PC-3 (cell line): ENCODE measurements around the gene FUT8. TPM values are rescaled to one million over a fixed set of nuclear protein-coding genes. Genes with fewer than 3 reads are reported as not detected.
A peak's percentile ranks its signal among the peaks of the same experiment; 100 is the strongest.

ENCODE experiments used
- ATAC-seq: fragments of 200-7000 bp; cut with Tn5 transposase; 2 replicates; pipeline ENCODE4 v1.9.1; 2020; ENCODE audit warnings: mild to moderate bottlenecking, moderate library complexity
- BruUV-seq: library from RNA; stranded (reverse); fragments of 400-500 nt; replicated peaks from 2 replicates; lab custom pipeline; 2021; lab: Mats Ljungman, UMichigan
- CTCF ChIA-PET: fragments of 300-600 bp; sonication (Branson Sonifier 250); formaldehyde crosslinking; loops from one replicate; lab custom pipeline; 2022; ENCODE audit warnings: antibody characterized with exemption; lab: Charles Lee
- POLR2A ChIA-PET: fragments of 300-600 bp; sonication (Branson Sonifier 250); formaldehyde crosslinking; loops from one replicate; lab custom pipeline; 2022; ENCODE audit warnings: antibody characterized with exemption; ENCODE audit not compliant: unreplicated experiment; lab: Charles Lee
- DNase-seq: peaks from one replicate; pipeline ENCODE4 v3.0.0-alpha.2; 2015
- H2AFZ ChIP-seq: fragments of 300-600 bp; sonication (generic); 2 replicates; pipeline ENCODE4 v1.6.0; 2016; ENCODE audit warnings: antibody characterized with exemption, low read length
- H3F3A ChIP-seq: fragments of 300-600 bp; sonication (generic); one replicate; pipeline ENCODE4 v1.6.0; 2017; ENCODE audit warnings: antibody characterized with exemption, low read length, control low read depth, mild to moderate bottlenecking; ENCODE audit not compliant: unreplicated experiment
- H3K27ac ChIP-seq: fragments of 300-600 bp; sonication (generic); 2 replicates; pipeline ENCODE4 v1.5.1; 2016; ENCODE audit warnings: mild to moderate bottlenecking, low read length
- H3K27me3 ChIP-seq: fragments of 300-600 bp; sonication (generic); 2 replicates; pipeline ENCODE4 v1.6.1; 2016; ENCODE audit warnings: low read length, mixed read lengths
- H3K36me3 ChIP-seq: fragments of 300-600 bp; sonication (generic); 2 replicates; pipeline ENCODE4 v1.6.1; 2016; ENCODE audit warnings: low read depth, mixed run types, low read length, mixed read lengths
- H3K4me1 ChIP-seq: fragments of 300-600 bp; sonication (generic); 2 replicates; pipeline ENCODE4 v1.5.1; 2016; ENCODE audit warnings: low read length; ENCODE audit not compliant: insufficient read depth
- H3K4me2 ChIP-seq: fragments of 300-600 bp; sonication (generic); 2 replicates; pipeline ENCODE4 v1.6.0; 2016; ENCODE audit warnings: low read length
- H3K4me3 ChIP-seq: fragments of 300-600 bp; sonication (generic); 2 replicates; pipeline ENCODE4 v1.5.1; 2016; ENCODE audit warnings: mild to moderate bottlenecking, low read length, mixed read lengths
- H3K79me2 ChIP-seq: fragments of 300-600 bp; sonication (generic); 2 replicates; pipeline ENCODE4 v1.6.1; 2017; ENCODE audit warnings: low read length, mixed read lengths
- H3K9ac ChIP-seq: fragments of 300-600 bp; sonication (generic); 2 replicates; pipeline ENCODE4 v1.6.0; 2016; ENCODE audit warnings: mild to moderate bottlenecking, low read length
- H3K9me2 ChIP-seq: fragments of 300-600 bp; sonication (generic); replicated peaks from 2 replicates; pipeline ENCODE4 v1.6.1; 2016; ENCODE audit warnings: mixed run types, low read length, mixed read lengths
- H3K9me3 ChIP-seq: fragments of 300-600 bp; sonication (generic); 2 replicates; pipeline ENCODE4 v1.6.1; 2016; ENCODE audit warnings: low read length, mixed read lengths
- H4K20me1 ChIP-seq: fragments of 300-600 bp; sonication (generic); 2 replicates; pipeline ENCODE4 v1.6.1; 2016; ENCODE audit warnings: low read length, mixed read lengths
- EZH2 ChIP-seq: fragments of 300-600 bp; sonication (generic); IDR thresholded peaks from one replicate; pipeline ENCODE4 v1.6.1; 2017; ENCODE audit warnings: antibody characterized with exemption, mild to moderate bottlenecking, low read length; ENCODE audit not compliant: unreplicated experiment
- EZH2phosphoT487 ChIP-seq: fragments of 300-600 bp; sonication (generic); IDR thresholded peaks from 2 replicates; pipeline ENCODE4 v1.6.1; 2018; ENCODE audit warnings: mild to moderate bottlenecking, antibody characterized with exemption, low read length, borderline replicate concordance
- intact Hi-C: fragments of 100-400 bp; cut with micrococcal nuclease; formaldehyde crosslinking; loops from 2 replicates; pipeline ENCODE4 v1.9.0; 2023
- total RNA-seq: library from RNA; depleted of rRNA; stranded (reverse); fragments of >200 nt; gene quantifications from 2 replicates; pipeline ENCODE4 v1.2.3, GENCODE V29; 2014
- TF ChIP-seq, protein P1 (sequence below): fragments of 300-600 bp; sonication (generic); conservative IDR thresholded peaks from 2 replicates; pipeline ENCODE4 v1.5.1; 2017; ENCODE audit warnings: antibody characterized with exemption, low read depth, mild to moderate bottlenecking, low read length

The FUT8 gene
- total RNA-seq, 1 experiment from 2014 or later: 132 TPM

DNA sequence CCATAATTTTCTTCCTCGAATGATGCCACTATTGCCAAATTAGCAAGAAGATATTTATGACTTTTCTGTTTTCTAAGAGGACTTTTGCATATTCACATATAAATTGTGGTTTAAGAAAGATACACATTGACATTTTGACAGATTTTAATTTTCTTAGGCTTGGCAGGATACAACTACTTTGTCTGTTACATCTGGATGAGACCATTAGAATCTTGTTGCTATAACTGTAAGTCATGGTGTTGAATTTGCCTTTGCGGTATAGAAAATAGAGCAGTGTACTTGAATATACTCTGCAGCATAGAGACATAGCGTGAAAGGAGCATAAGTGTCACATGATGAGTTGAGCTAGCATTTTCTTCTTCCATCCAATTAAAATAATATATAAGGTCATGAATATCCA, 169.3 kb downstream of the FUT8 start:
- TF ChIP-seq, protein P1, sequence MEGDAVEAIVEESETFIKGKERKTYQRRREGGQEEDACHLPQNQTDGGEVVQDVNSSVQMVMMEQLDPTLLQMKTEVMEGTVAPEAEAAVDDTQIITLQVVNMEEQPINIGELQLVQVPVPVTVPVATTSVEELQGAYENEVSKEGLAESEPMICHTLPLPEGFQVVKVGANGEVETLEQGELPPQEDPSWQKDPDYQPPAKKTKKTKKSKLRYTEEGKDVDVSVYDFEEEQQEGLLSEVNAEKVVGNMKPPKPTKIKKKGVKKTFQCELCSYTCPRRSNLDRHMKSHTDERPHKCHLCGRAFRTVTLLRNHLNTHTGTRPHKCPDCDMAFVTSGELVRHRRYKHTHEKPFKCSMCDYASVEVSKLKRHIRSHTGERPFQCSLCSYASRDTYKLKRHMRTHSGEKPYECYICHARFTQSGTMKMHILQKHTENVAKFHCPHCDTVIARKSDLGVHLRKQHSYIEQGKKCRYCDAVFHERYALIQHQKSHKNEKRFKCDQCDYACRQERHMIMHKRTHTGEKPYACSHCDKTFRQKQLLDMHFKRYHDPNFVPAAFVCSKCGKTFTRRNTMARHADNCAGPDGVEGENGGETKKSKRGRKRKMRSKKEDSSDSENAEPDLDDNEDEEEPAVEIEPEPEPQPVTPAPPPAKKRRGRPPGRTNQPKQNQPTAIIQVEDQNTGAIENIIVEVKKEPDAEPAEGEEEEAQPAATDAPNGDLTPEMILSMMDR: no peak
- TF ChIP-seq EZH2phosphoT487 (no peak), EZH2 (no peak)
- Histone ChIP-seq H4K20me1 (peaks cover 26% of the 10 kb centered on the region), H3K9ac (no peak overlapping the region), H3K36me3 (no peaks in the 10 kb centered on the region), H3K4me2 (no peak overlapping the region), H3K9me3 (no peaks in the 10 kb centered on the region), H3K27ac (no peak overlapping the region), H3K27me3 (no peaks in the 10 kb centered on the region), H2AFZ (no peak overlapping the region), H3K4me3 (no peak overlapping the region), H3K4me1 (peaks cover 26% of the 10 kb centered on the region), H3K9me2 (no peaks in the 10 kb centered on the region), H3K79me2 (peaks cover 75% of the 10 kb centered on the region), H3F3A (no peaks in the 10 kb centered on the region)
- ChIA-PET CTCF (no interaction called here), POLR2A (no interaction called here)
- no peak for ATAC-seq
- BruUV-seq: no TSS peak
- intact Hi-C loops: loop anchor here (2.0 kb wide), 1 partner anchor 15 kb away; no protein-coding TSS in a partner anchor
- no peak for DNase-seq

DNA sequence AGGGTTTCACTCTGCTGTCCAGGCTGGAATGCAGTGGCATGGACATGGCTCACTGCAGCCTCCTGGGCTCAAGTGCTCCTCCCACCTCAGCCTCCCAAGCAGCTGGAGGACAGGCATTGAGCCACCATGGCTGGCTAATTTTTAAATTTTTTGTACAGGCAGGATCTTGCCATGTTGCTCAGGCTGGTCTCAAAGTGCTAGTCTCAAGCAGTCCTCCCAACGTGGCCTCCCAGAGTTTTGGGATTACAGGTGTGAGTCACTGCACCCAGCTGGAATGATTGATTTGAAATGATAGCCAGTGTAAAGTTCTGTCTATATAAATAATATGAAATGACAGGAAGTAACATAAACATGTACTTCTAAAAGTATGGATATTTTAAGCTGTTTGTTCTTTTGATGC, 172.7 kb downstream of the FUT8 start:
- no peak overlapping the region for H3K4me2 ChIP-seq
- H3K4me3 ChIP-seq: no peak overlapping the region
- peaks cover 79% of the 10 kb centered on the region for H3K79me2 ChIP-seq
- H2AFZ ChIP-seq: no peak overlapping the region
- no peaks in the 10 kb centered on the region for H3K27me3 ChIP-seq
- no peaks in the 10 kb centered on the region for H3K9me3 ChIP-seq
- no peaks in the 10 kb centered on the region for H3F3A ChIP-seq
- ATAC-seq (peak; percentile 48), DNase-seq (peak; percentile 51)
- no TSS peak for BruUV-seq
- H4K20me1 ChIP-seq: peaks cover 29% of the 10 kb centered on the region
- ChIA-PET POLR2A (no interaction called here), CTCF (no interaction called here)
- H3K9ac ChIP-seq: no peak overlapping the region
- intact Hi-C loops: loop anchor here (5.0 kb wide), 1 partner anchor 68 kb away; no protein-coding TSS in a partner anchor
- no peak overlapping the region for H3K27ac ChIP-seq
- TF ChIP-seq EZH2phosphoT487 (no peak), EZH2 (no peak)
- TF ChIP-seq, protein P1: no peak
- H3K36me3 ChIP-seq: 0 out of 2 replicates have a peak, but pooled peaks cover 1% of the 10 kb centered on the region
- H3K4me1 ChIP-seq: peaks cover 42% of the 10 kb centered on the region
- no peaks in the 10 kb centered on the region for H3K9me2 ChIP-seq

DNA sequence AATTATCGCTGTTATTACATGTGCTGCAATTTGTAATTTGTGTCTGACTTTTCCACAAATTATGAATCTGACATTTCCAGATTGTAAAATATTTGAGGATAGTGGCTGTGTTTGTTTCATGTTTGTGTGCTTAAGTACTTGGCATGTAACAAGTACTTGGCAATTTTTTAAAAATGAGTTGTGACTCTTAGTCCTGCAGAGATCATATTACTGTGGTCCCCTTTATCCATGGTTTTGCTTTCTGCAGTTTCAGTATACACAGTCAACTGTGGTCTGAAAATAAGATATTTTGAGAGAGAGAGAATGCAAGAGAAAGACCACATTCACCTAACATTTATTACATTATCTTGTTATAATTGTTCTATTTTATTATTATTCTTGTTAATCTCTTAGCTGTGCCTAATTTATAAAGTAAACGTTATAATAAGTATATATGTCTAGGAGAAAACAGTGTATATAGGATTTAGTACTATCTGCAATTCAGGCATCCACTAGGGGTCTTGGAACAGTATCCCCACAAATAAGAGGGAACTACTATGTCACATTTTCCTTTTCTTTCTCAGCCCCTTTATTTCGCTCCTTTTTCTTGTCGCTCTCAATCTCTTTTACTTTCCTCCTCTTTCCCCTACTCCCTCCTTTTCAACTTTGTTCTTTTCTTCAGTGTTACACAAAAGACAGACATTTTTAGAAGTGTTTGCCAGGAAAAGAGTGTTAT, 176.1 kb downstream of the FUT8 start:
- no peak overlapping the region for H2AFZ ChIP-seq

More for the DNA sequence above, 176.1 kb downstream of the FUT8 start:
- peak overlapping the region; percentile 2; the same call in 1 of the 2 replicates for H3K4me2 ChIP-seq
- no peak overlapping the region for H3K9ac ChIP-seq
- DNase-seq (peak; percentile 29), ATAC-seq (peak; percentile 64)
- H3K79me2 ChIP-seq: peaks cover 83% of the 10 kb centered on the region
- intact Hi-C loops: loop anchor here (5.0 kb wide), 1 partner anchor 71 kb away; no protein-coding TSS in a partner anchor
- peaks cover 13% of the 10 kb centered on the region; the same call in 1 of the 2 replicates for H4K20me1 ChIP-seq
- TF ChIP-seq EZH2phosphoT487: no peak
- TF ChIP-seq, protein P1: peak; percentile 21; the same call in 1 of the 2 replicates
- no peak for TF ChIP-seq EZH2
- no TSS peak for BruUV-seq
- no peak overlapping the region for H3K4me3 ChIP-seq
- H3F3A ChIP-seq: no peaks in the 10 kb centered on the region
- no peaks in the 10 kb centered on the region for H3K9me3 ChIP-seq
- H3K9me2 ChIP-seq: no peaks in the 10 kb centered on the region
- peaks cover 27% of the 10 kb centered on the region for H3K4me1 ChIP-seq
- no peaks in the 10 kb centered on the region for H3K27me3 ChIP-seq
- CTCF ChIA-PET: no interaction called here
- POLR2A ChIA-PET: no interaction called here
- no peak overlapping the region for H3K27ac ChIP-seq
- 0 out of 2 replicates have a peak, but pooled peaks cover 4% of the 10 kb centered on the region for H3K36me3 ChIP-seq
